ENCODE data around the gene BDH2. TPM values are rescaled to one million over a fixed set of nuclear protein-coding genes. Genes with fewer than 3 reads are reported as not detected.
A peak's percentile ranks its signal among the peaks of the same experiment; 100 is the strongest.

BDH2 gene
- polyA plus RNA-seq: 214 TPM
- long read RNA-seq, donor 1, transcript BDH2-201 (10 exons, 1,126 nt): major isoform, 46 of 54 reads
- long read RNA-seq, donor 1, partial matches to known transcripts: 5 of 54 reads
- long read RNA-seq, donor 1, other reads (novel, unspliced or antisense): 0 of 54 reads
- long read RNA-seq, donor 2, transcript BDH2-204 (9 exons, 2,046 nt): minor isoform, 15 of 164 reads
- long read RNA-seq, donor 2, transcript BDH2-201 (10 exons, 1,126 nt): major isoform, 84 of 164 reads
- long read RNA-seq, donor 2, transcript BDH2-203 (10 exons, 1,742 nt): minor isoform, 5 of 164 reads
- long read RNA-seq, donor 2, partial matches to known transcripts: 58 of 164 reads
- long read RNA-seq, donor 2, other reads (novel, unspliced or antisense): 0 of 164 reads
- long read RNA-seq, donor 3, transcript BDH2-204 (9 exons, 2,046 nt): minor isoform, 12 of 281 reads
- long read RNA-seq, donor 3, transcript BDH2-201 (10 exons, 1,126 nt): major isoform, 147 of 281 reads
- long read RNA-seq, donor 3, partial matches to known transcripts: 119 of 281 reads
- long read RNA-seq, donor 3, other reads (novel, unspliced or antisense): 0 of 281 reads
- long read RNA-seq, donor 4, transcript BDH2-201 (10 exons, 1,126 nt): major isoform, 14 of 16 reads
- long read RNA-seq, donor 4, partial matches to known transcripts: 0 of 16 reads
- long read RNA-seq, donor 4, other reads (novel, unspliced or antisense): 0 of 16 reads
- long read RNA-seq, donor 5, transcript BDH2-201 (10 exons, 1,126 nt): major isoform, 15 of 17 reads
- long read RNA-seq, donor 5, partial matches to known transcripts: 0 of 17 reads
- long read RNA-seq, donor 5, other reads (novel, unspliced or antisense): 0 of 17 reads
- long read RNA-seq, donor 6, transcript BDH2-204 (9 exons, 2,046 nt): minor isoform, 6 of 163 reads
- long read RNA-seq, donor 6, transcript BDH2-201 (10 exons, 1,126 nt): major isoform, 81 of 163 reads
- long read RNA-seq, donor 6, partial matches to known transcripts: 73 of 163 reads
- long read RNA-seq, donor 6, other reads (novel, unspliced or antisense): 0 of 163 reads
- long read RNA-seq, donor 7, transcript BDH2-204 (9 exons, 2,046 nt): minor isoform, 5 of 19 reads
- long read RNA-seq, donor 7, transcript BDH2-201 (10 exons, 1,126 nt): major isoform, 13 of 19 reads
- long read RNA-seq, donor 7, partial matches to known transcripts: 0 of 19 reads
- long read RNA-seq, donor 7, other reads (novel, unspliced or antisense): 0 of 19 reads
- long read RNA-seq, donor 8, transcript BDH2-204 (9 exons, 2,046 nt): minor isoform, 18 of 211 reads
- long read RNA-seq, donor 8, transcript BDH2-201 (10 exons, 1,126 nt): major isoform, 125 of 211 reads
- long read RNA-seq, donor 8, partial matches to known transcripts: 57 of 211 reads
- long read RNA-seq, donor 8, other reads (novel, unspliced or antisense): 11 of 211 reads
- long read RNA-seq, donor 9, transcript BDH2-201 (10 exons, 1,126 nt): major isoform, 90 of 177 reads
- long read RNA-seq, donor 9, transcript BDH2-204 (9 exons, 2,046 nt): minor isoform, 13 of 177 reads
- long read RNA-seq, donor 9, transcript BDH2-203 (10 exons, 1,742 nt): minor isoform, 5 of 177 reads
- long read RNA-seq, donor 9, partial matches to known transcripts: 66 of 177 reads
- long read RNA-seq, donor 9, other reads (novel, unspliced or antisense): 0 of 177 reads
- long read RNA-seq, donor 10, transcript BDH2-204 (9 exons, 2,046 nt): minor isoform, 12 of 149 reads
- long read RNA-seq, donor 10, transcript BDH2-201 (10 exons, 1,126 nt): major isoform, 93 of 149 reads
- long read RNA-seq, donor 10, transcript BDH2-203 (10 exons, 1,742 nt): minor isoform, 6 of 149 reads
- long read RNA-seq, donor 10, partial matches to known transcripts: 38 of 149 reads
- long read RNA-seq, donor 10, other reads (novel, unspliced or antisense): 0 of 149 reads
- long read RNA-seq, donor 11, transcript BDH2-204 (9 exons, 2,046 nt): minor isoform, 6 of 86 reads
- long read RNA-seq, donor 11, transcript BDH2-201 (10 exons, 1,126 nt): major isoform, 62 of 86 reads
- long read RNA-seq, donor 11, partial matches to known transcripts: 18 of 86 reads
- long read RNA-seq, donor 11, other reads (novel, unspliced or antisense): 0 of 86 reads

DNA sequence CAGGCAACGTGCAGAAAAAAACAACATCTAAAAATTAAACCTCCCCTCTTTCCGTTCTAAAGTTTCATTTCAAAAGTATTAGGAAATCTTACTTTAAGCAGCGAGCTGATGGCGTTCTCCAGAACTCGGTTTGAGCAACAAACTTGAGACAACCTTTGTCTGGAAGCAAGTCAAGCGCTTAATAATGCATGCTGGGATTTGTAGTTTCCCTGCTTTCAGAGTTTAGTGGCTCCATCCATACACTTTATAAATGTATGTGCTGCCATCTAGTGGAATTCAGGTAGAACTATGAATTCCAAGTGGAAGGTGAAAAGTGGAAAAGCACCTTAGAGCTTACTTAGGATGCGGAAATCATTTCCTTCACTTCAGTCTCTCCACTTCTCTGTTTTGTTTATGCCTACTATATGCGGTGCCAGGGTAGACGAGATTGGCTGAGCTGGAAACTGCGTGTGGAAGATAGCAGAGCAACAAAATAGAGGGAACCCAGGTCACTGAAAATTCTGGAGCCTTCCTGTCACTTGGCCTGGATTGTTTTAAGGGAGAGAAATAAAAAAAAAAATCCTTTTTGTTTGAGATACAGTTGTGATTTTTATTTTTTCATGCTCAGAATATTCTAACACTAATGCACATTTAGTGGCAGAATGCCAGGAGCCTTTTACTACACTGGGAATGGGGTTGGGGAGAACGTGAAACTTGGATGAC lies at the start of gene BDH2:
TSS of gene BDH2 (minus strand) at position 144 of the 702 bp plus-strand sequence. CDS start 3,580 bp downstream, outside the sequence.
- Histone ChIP-seq H3K4me3 (ENCODE audit: low read length) (peak within 1 kb of the TSS; percentile 60), H3K27ac (ENCODE audit: low read length) (peak within 1 kb of the TSS; percentile 70), H3K4me1 (ENCODE audit: control insufficient read depth, insufficient read depth, low read length) (peaks cover 22% of the 10 kb centered on the region), H3K36me3 (ENCODE audit: control insufficient read depth, insufficient read depth, low read length) (no peaks in the 10 kb centered on the region), H3K9me3 (ENCODE audit: control insufficient read depth, low read depth, low read length) (no peaks in the 10 kb centered on the region), H3K27me3 (ENCODE audit: control insufficient read depth, insufficient read depth, low read length) (no peaks in the 10 kb centered on the region)
- 100% methylated on average over 1 of the region's 11 CpGs for WGBS (ENCODE audit: insufficient coverage, low lambda C conversion rate)
- DNase-seq: peak; percentile 89 to 90

DNA sequence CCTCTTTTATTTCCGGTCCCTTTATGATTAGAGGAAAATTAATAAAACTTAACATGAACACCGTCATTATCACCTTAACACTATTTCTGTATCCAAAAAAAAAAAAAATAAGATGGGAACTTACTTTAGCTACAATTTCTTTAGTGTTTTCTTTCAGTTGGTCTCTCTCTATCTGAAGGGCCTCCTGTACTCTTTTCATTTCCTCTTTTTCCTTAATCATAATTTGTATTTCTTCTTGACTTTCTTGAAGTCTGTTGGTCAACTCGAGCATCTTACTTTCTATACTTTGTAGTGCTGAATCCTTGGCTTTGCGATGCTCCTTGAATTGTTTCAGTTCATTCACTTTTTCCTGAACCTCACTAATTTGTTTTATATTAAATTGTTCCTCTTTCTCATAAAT lies 45.3 kb upstream of the BDH2 start:
- Histone ChIP-seq H3K9me3 (ENCODE audit: control insufficient read depth, low read depth, low read length) (no peaks in the 10 kb centered on the region), H3K4me1 (ENCODE audit: control insufficient read depth, insufficient read depth, low read length) (no peaks in the 10 kb centered on the region), H3K27ac (ENCODE audit: low read length) (no peak overlapping the region), H3K27me3 (ENCODE audit: control insufficient read depth, insufficient read depth, low read length) (no peaks in the 10 kb centered on the region), H3K36me3 (ENCODE audit: control insufficient read depth, insufficient read depth, low read length) (peaks cover 14% of the 10 kb centered on the region), H3K4me3 (ENCODE audit: low read length) (no peak overlapping the region)
- no peak for DNase-seq
- 88% methylated on average over 4 of the region's 4 CpGs for WGBS (ENCODE audit: insufficient coverage, low lambda C conversion rate)

DNA sequence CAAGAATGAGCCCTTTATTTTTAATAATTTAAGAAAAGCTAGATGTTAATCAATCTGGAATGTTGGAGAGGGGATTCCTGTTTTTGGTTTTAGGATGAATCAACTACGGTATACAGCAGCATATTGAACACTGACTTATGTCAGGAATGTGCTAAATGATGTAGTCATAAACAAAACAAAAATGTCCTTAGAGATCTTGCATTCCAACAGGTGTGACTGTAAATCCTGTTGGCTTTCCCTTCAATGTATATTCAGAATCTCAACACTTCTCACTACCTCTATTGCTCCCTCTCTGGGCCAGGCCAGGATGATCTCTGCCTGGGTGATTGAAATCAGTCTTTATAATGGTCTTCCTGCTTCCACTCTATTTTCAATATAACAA lies 37.8 kb upstream of the BDH2 start:
- no peaks in the 10 kb centered on the region for H3K9me3 ChIP-seq (ENCODE audit: control insufficient read depth, low read depth, low read length)
- H3K36me3 ChIP-seq (ENCODE audit: control insufficient read depth, insufficient read depth, low read length): no peaks in the 10 kb centered on the region
- H3K4me1 ChIP-seq (ENCODE audit: control insufficient read depth, insufficient read depth, low read length): no peaks in the 10 kb centered on the region
- no peak for DNase-seq
- H3K27me3 ChIP-seq (ENCODE audit: control insufficient read depth, insufficient read depth, low read length): no peaks in the 10 kb centered on the region
- WGBS (ENCODE audit: insufficient coverage, low lambda C conversion rate): no CpG with 5 or more reads among the region's 1 CpG
- no peak overlapping the region for H3K4me3 ChIP-seq (ENCODE audit: low read length)
- H3K27ac ChIP-seq (ENCODE audit: low read length): no peak overlapping the region

DNA sequence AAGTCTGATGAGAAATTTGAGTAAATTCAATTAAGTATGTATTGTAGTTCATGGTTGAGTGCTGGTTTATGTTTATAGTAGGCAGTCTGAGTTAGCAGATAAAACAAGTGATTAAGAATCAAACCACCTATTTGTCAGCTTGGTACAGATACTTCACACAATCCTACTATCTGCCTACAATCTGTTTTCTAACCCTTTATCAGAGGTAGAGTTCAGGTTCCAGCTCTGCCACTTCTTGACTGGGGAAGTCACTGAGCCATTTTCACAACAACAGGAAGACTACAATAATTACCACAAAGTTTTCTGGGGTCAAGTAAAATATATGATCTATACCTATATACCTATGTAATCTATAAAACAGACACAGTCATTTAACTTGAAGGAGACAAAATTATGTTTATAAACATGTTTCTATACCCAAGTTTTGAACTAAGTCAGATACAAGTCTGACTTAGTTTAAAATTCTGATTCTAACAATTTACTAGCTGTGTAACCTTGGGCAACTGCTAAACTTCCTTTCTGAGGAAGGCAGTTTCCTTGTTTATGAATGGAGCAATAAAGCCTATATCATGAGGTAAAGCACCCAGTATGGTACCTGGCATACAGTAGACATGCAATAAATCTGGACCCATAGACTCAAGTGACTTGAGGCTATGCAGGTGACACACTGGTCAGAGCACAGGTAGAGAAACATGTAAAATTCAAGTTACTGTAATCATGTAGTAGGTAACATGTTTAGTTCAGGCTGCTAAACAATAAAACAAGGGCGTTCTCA lies 37.2 kb upstream of the BDH2 start:
- Histone ChIP-seq H3K4me3 (ENCODE audit: low read length) (no peak overlapping the region), H3K36me3 (ENCODE audit: control insufficient read depth, insufficient read depth, low read length) (peaks cover 3% of the 10 kb centered on the region), H3K9me3 (ENCODE audit: control insufficient read depth, low read depth, low read length) (no peaks in the 10 kb centered on the region), H3K4me1 (ENCODE audit: control insufficient read depth, insufficient read depth, low read length) (no peaks in the 10 kb centered on the region), H3K27ac (ENCODE audit: low read length) (no peak overlapping the region), H3K27me3 (ENCODE audit: control insufficient read depth, insufficient read depth, low read length) (no peaks in the 10 kb centered on the region)
- peak; percentile 1 to 4 for DNase-seq
- 100% methylated on average over 1 of the region's 1 CpG for WGBS (ENCODE audit: insufficient coverage, low lambda C conversion rate)

DNA sequence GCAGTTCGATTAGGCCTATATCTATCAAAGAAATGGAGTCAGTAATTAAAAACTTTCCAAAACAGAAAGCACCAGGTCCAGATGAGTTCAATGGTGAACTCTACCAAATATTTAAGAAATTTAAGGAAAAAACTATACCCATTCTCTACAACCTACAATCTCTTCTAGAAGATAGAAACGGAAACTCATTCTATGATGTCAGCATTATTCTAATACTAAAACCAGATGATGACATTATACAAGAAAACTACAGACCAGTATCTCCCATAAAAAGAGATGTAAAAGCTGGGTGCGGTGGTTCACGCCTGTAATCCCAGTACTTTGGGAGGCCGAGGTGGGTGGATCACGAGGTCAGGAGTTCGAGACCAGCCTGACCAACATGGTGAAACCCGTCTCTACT lies 29.5 kb upstream of the BDH2 start:
- no peak overlapping the region for H3K27ac ChIP-seq (ENCODE audit: low read length)
- H3K36me3 ChIP-seq (ENCODE audit: control insufficient read depth, insufficient read depth, low read length): peaks cover 3% of the 10 kb centered on the region
- H3K9me3 ChIP-seq (ENCODE audit: control insufficient read depth, low read depth, low read length): no peaks in the 10 kb centered on the region
- no peaks in the 10 kb centered on the region for H3K27me3 ChIP-seq (ENCODE audit: control insufficient read depth, insufficient read depth, low read length)
- no peaks in the 10 kb centered on the region for H3K4me1 ChIP-seq (ENCODE audit: control insufficient read depth, insufficient read depth, low read length)
- WGBS (ENCODE audit: insufficient coverage, low lambda C conversion rate): 93% methylated on average over 3 of the region's 8 CpGs
- no peak for DNase-seq
- H3K4me3 ChIP-seq (ENCODE audit: low read length): no peak overlapping the region

GRCh38 chr4:103126126-103126525 lies 26.5 kb upstream of the BDH2 start:
- WGBS (ENCODE audit: insufficient coverage, low lambda C conversion rate): no CpG with 5 or more reads among the region's 3 CpGs
- no peaks in the 10 kb centered on the region for H3K9me3 ChIP-seq (ENCODE audit: control insufficient read depth, low read depth, low read length)
- H3K27ac ChIP-seq (ENCODE audit: low read length): no peak overlapping the region
- no peaks in the 10 kb centered on the region for H3K36me3 ChIP-seq (ENCODE audit: control insufficient read depth, insufficient read depth, low read length)
- no peaks in the 10 kb centered on the region for H3K4me1 ChIP-seq (ENCODE audit: control insufficient read depth, insufficient read depth, low read length)
- no peak overlapping the region for H3K4me3 ChIP-seq (ENCODE audit: low read length)
- DNase-seq: no peak
- H3K27me3 ChIP-seq (ENCODE audit: control insufficient read depth, insufficient read depth, low read length): no peaks in the 10 kb centered on the region

DNA sequence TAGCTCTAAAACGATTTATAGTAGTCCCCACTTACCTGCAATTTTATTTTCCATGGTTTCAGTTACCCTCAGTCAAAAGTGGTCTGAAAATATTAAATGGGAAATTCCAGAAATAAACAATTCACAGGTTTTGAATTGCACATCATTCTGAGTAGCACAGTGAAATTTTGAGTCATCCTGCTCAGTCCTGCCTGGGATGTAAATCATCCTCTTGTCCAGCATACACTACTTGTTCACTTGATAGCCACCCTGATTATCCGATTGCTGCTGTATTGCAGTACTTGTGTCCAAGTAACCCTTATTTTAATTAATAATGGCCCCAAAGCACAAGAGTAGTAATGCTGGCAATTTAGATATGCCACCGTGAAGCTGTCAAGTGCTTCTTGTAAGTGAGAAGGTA lies 23.5 kb upstream of the BDH2 start:
- Histone ChIP-seq H3K27ac (ENCODE audit: low read length) (no peak overlapping the region), H3K9me3 (ENCODE audit: control insufficient read depth, low read depth, low read length) (no peaks in the 10 kb centered on the region), H3K27me3 (ENCODE audit: control insufficient read depth, insufficient read depth, low read length) (no peaks in the 10 kb centered on the region), H3K36me3 (ENCODE audit: control insufficient read depth, insufficient read depth, low read length) (no peaks in the 10 kb centered on the region), H3K4me1 (ENCODE audit: control insufficient read depth, insufficient read depth, low read length) (no peaks in the 10 kb centered on the region), H3K4me3 (ENCODE audit: low read length) (no peak overlapping the region)
- 100% methylated on average over 2 of the region's 3 CpGs for WGBS (ENCODE audit: insufficient coverage, low lambda C conversion rate)
- DNase-seq: no peak

GRCh38 chr4:103118166-103118565 lies 18.5 kb upstream of the BDH2 start:
- H3K27ac ChIP-seq (ENCODE audit: low read length): no peak overlapping the region
- H3K36me3 ChIP-seq (ENCODE audit: control insufficient read depth, insufficient read depth, low read length): no peaks in the 10 kb centered on the region
- H3K27me3 ChIP-seq (ENCODE audit: control insufficient read depth, insufficient read depth, low read length): no peaks in the 10 kb centered on the region
- WGBS (ENCODE audit: insufficient coverage, low lambda C conversion rate): 60% methylated on average over 1 of the region's 1 CpG
- no peaks in the 10 kb centered on the region for H3K9me3 ChIP-seq (ENCODE audit: control insufficient read depth, low read depth, low read length)
- no peak for DNase-seq
- no peak overlapping the region for H3K4me3 ChIP-seq (ENCODE audit: low read length)
- no peaks in the 10 kb centered on the region for H3K4me1 ChIP-seq (ENCODE audit: control insufficient read depth, insufficient read depth, low read length)
